ENCODE data around the gene MRTFA. TPM values are rescaled to one million over a fixed set of nuclear protein-coding genes. Genes with fewer than 3 reads are reported as not detected.
"Not testable (repeated sequence)": the region's sequence is repeated elsewhere in the genome, so short reads cannot be mapped to it uniquely, and the experiment has no call there.

MRTFA gene
- polyA plus RNA-seq, 3 donors = 19.2 to 29.6 (median 25.9) TPM

DNA sequence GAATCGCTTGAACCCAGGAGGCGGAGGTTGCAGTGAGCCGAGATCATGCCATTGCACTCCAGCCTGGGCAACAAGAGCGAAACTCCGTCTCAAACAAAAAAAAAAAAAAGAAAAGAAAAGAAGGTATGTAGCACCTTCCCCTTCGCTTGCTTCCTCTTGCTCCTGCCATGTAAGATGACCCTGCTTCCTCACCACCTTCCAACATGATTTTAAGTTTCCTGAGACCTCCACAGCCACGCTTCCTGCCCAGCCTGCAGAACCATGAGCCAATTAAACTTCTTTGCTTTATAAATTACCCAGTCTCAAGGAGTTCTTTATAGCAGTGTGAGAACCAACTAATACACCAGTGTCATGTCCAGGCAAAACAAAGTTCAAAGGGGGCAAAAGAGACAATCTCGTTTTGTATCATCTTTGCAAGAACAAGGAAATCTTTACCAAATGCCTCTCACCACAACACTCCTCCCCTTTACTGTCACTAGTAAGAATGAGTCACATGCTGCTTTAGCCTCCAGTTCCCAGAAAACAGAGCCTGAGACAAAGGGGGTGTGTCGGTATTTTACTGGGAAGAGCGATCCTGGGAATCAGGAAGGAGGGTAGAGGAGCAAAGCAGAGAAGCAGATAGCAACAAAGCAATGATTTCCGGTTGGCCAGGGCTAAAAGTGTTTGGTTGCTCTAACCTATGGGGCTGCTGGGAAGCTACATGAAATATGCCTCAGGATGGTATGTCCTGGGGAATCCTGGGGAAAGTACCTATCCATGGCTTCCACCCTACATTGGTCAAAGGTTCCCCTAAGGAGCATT, 32.3 kb upstream of the MRTFA start:
- DNase-seq (ENCODE audit: extremely low read depth in 1 of 11, low read depth in 9 of 11, low spot score in 4 of 11) = no peak

GRCh38 chr22:40666151-40666848, 29.8 kb upstream of the MRTFA start:
- peak in 8 of 11 donors; percentile 49 to 78 (median 68) for DNase-seq (ENCODE audit: extremely low read depth in 1 of 11, low read depth in 9 of 11, low spot score in 4 of 11)

GRCh38 chr22:40665312-40665711, 28.8 kb upstream of the MRTFA start:
- DNase-seq (ENCODE audit: extremely low read depth in 1 of 11, low read depth in 9 of 11, low spot score in 4 of 11) = no peak

DNA sequence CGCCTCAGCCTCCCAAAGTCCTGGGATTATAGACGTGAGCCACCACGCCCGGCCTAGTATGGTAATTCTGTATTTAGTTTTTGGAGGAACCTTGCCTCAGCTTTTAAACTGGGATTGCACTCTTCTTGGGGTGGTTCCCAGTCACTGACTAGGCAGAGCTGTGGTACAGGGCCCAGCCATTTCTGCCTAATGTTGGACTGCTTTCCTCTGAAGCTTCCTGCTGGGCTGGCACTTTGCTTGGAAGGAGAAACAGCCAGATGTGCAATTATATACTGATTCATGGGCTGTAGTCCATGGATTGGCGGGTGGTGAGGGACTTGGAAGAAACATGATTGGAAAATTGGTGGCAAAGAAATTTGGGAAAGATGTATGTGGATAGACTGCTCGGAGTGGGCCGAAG, 25.2 kb upstream of the MRTFA start:
- no peak for DNase-seq (ENCODE audit: extremely low read depth in 1 of 11, low read depth in 9 of 11, low spot score in 4 of 11)

- no peak for DNase-seq (ENCODE audit: extremely low read depth in 1 of 11, low read depth in 9 of 11, low spot score in 4 of 11)
These were observed 24.2 kb upstream of the MRTFA start for GRCh38 chr22:40660730-40661129.

GRCh38 chr22:40659166-40659565, 22.6 kb upstream of the MRTFA start:
- DNase-seq (ENCODE audit: extremely low read depth in 1 of 11, low read depth in 9 of 11, low spot score in 4 of 11) = no peak

DNA sequence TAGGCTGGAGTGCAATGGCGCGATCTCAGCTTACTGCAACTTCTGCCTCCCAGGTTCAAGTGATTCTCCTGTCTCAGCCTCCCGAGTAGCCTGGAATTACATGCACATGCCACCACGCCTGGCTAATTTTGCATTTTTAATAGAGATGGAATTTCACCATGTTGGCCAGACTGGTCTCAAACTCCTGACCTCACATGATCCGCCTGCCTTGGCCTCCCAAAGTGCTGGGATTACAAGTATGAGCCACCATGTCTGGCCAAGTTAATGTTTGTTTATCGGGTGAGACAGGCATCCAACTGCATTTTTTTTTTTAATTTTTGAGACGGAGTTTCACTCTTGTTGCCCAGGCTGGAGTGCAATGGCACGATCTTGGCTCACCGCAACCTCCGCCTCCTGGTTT, 20.1 kb upstream of the MRTFA start:
- not testable (repeated sequence) for DNase-seq (ENCODE audit: extremely low read depth in 1 of 11, low read depth in 9 of 11, low spot score in 4 of 11)

GRCh38 chr22:40655941-40656340, 19.4 kb upstream of the MRTFA start:
- not testable (repeated sequence) for DNase-seq (ENCODE audit: extremely low read depth in 1 of 11, low read depth in 9 of 11, low spot score in 4 of 11)

GRCh38 chr22:40654522-40655167, 18.1 kb upstream of the MRTFA start:
- peak in 2 of 11 donors; percentile 34 to 53 for DNase-seq (ENCODE audit: extremely low read depth in 1 of 11, low read depth in 9 of 11, low spot score in 4 of 11)

GRCh38 chr22:40653361-40653760, 16.8 kb upstream of the MRTFA start:
- DNase-seq (ENCODE audit: extremely low read depth in 1 of 11, low read depth in 9 of 11, low spot score in 4 of 11) = no peak

DNA sequence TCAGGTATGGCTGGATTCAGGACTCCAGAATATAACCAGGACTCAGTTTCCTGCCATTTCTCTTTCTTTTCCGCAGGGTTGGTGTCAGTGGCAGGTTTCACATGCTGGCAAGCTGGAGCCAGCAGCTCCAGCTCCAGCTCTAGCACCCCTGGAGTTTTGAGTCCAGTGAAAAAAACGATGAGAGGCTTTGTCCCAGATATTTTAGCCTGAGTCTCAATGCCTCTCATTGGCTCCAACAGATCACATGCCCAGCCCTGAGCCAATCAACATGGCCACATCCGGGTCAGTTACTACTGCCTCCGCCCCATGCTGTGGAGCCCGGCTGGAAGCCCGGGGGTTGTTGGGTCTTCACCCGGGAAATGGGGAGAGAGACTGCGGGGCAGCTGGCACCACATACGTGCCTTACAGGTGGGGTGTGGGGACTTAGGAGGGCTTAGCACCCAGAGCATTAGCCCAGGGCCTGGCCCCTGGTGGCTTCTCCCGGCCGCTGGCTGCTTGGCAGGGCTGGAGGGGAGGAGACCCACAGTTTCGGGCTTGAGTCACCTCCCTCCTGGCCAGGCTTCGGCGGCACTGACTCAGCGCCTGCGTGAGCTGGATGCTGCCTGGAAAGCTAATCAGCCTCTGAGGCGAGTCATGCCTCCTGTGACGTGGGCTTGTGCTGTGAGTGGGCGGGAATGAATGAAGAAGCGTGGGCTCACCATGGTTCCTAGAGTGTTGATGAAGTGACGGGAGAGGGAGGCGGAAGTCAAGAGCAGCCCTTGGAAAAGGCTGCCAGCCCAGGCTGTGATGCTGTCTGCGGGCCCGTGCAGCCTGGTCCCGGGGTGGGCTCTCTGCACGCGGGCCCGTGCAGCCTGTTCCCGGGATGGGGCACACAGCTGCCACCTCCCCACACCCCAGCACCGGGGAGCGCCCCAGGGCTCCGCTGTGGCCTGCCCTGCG, 15.3 kb upstream of the MRTFA start:
- DNase-seq (ENCODE audit: extremely low read depth in 1 of 11, low read depth in 9 of 11, low spot score in 4 of 11) = peak in 7 of 11 donors; percentile 36 to 79 (median 68)

DNA sequence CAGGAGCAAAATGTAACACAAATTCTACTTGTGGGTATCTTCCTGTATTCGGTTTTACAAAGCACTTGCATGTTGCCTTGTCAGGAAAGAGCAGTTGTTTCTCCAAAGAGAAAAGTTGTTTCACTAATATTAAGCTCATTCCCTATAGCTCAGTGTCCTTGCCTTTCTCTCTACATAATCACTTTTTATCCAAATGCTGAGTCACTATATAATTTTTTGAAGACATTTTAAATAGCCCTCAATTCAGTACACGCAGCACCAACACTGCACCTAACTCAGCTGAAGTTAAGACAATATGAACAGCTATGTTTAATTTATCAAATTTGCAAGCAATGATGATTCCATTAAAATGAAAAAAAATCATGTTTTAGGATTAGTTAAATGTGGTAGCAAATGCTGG, 14.5 kb upstream of the MRTFA start:
- DNase-seq (ENCODE audit: extremely low read depth in 1 of 11, low read depth in 9 of 11, low spot score in 4 of 11) = no peak

- DNase-seq (ENCODE audit: extremely low read depth in 1 of 11, low read depth in 9 of 11, low spot score in 4 of 11) = no peak
These were observed 11.9 kb upstream of the MRTFA start for GRCh38 chr22:40648386-40648785.

GRCh38 chr22:40645579-40646197, 9.2 kb upstream of the MRTFA start:
- no peak for DNase-seq (ENCODE audit: extremely low read depth in 1 of 11, low read depth in 9 of 11, low spot score in 4 of 11)

GRCh38 chr22:40642316-40642715, 5.8 kb upstream of the MRTFA start:
- DNase-seq (ENCODE audit: extremely low read depth in 1 of 11, low read depth in 9 of 11, low spot score in 4 of 11) = no peak

- DNase-seq (ENCODE audit: extremely low read depth in 1 of 11, low read depth in 9 of 11, low spot score in 4 of 11) = no peak
These were observed 4.8 kb upstream of the MRTFA start for GRCh38 chr22:40641269-40641668.

GRCh38 chr22:40638261-40638660, 1.7 kb upstream of the MRTFA start:
- no peak for DNase-seq (ENCODE audit: extremely low read depth in 1 of 11, low read depth in 9 of 11, low spot score in 4 of 11)
